NCI-H748 (cell line): ENCODE data around the gene PKHD1.

Experiments
- DNase-seq: peaks from one replicate; lab custom pipeline; 2025; ENCODE audit not compliant: unreplicated experiment; lab: John Stamatoyannopoulos, UW

PKHD1 gene

GRCh38 chr6:52087498-52087999, at the start of gene PKHD1:
TSS of gene PKHD1 (minus strand) at chr6:52087613. CDS start at chr6:52084933, 2,680 bp downstream.
- DNase-seq, result peak; percentile 32

GRCh38 chr6:52136934-52137467, 49.6 kb upstream of the PKHD1 start:
- no peak for DNase-seq

GRCh38 chr6:52136055-52136454, 48.6 kb upstream of the PKHD1 start:
- DNase-seq, result no peak

DNA sequence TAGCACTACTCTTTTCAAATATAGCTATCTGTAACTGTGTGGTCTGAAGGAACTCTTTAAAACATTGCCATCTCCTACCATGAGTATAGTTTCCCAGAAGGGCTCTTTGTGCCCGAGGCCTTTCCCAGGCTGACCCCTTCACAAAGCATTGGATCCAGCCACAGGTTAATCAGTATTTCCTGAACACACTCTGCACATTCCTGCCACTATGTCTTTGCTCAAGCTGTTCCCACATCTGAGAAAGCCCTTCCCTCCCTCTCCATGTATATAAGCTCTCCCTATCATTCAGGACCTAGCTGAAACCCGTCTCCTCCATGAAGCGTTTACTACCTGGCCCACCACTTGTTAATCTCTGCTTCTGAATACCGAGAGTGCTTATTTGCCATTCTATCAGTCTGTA, 47.8 kb upstream of the PKHD1 start:
- DNase-seq, result no peak

DNA sequence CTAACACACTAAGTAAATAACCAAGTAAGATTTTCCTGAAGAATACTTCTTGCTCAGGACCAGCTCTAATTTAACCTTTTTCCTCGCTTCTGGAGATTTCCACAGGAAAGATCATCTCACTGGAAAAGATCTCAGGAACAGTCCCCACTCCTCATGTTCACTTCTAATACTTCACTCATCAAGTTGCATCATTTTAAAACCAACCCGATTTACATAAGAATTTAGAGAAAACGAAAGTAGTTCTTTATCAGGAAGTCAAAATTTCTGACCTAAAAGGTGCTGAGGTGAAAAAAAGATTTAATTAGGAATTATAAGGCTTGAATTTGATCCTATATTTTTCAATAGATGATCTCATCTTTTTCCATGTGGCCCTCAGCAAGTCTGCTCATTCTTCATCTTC, 46.6 kb upstream of the PKHD1 start:
- DNase-seq, result no peak

DNA sequence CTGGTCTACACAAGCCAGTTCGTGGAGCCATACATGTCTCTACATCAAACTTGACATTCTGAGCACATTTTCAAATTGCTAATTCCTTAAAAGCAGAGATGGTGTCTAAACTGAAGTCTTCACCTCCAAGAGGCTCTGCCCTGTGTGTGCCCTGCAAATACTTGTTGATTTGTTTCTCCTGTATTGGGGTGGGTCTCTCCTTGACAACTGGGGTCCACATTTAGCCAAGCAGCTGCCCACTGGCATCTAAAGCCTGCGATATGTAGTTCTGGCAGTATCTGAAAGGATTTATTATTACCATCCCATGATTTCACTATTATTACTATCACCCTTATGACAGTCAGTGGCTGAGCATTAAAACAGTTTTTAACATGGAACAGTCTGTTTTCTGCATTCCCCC, 45.9 kb upstream of the PKHD1 start:
- no peak for DNase-seq

GRCh38 chr6:52132292-52132691, 44.9 kb upstream of the PKHD1 start:
- DNase-seq, result no peak

DNA sequence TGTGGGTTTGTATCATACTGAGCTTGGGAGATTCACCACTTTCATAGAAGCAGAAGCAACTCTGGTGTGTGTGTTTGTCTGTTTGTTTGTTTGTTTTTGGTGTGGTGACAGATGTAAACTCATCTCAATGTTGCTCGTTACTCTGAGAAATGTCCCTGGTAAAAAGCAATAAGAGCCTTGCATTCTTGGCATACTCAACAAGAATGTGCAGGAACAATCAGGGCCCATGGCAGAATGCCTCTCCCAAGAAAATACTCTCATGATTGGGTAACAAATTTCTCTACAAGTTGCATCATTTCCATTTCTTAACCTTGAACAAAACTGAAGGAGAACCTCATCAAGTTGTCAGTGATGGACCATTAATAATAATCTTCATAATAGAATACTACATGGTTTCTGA, 43.0 kb upstream of the PKHD1 start:
- DNase-seq, result no peak

- no peak for DNase-seq
Observed at GRCh38 chr6:52127957-52128356, 40.5 kb upstream of the PKHD1 start.

DNA sequence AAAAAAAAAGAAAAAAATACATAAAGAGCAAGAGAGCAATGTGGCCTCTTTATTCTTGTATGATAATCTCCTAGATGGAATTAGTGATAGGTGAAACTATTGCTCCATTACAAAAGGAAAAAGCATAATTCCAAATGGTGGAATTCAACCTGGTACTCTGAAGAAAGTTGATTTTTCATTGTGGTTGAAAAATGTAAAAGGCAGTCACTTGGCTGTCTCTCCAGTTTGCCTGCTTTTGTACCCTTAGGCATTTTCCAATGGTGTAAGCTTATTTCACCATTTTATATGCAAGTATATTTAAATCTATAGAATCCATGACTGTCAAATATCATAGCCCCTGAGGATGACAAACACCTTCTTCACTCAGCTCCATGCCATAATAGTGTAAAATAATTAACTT, 38.8 kb upstream of the PKHD1 start:
- DNase-seq, result no peak

DNA sequence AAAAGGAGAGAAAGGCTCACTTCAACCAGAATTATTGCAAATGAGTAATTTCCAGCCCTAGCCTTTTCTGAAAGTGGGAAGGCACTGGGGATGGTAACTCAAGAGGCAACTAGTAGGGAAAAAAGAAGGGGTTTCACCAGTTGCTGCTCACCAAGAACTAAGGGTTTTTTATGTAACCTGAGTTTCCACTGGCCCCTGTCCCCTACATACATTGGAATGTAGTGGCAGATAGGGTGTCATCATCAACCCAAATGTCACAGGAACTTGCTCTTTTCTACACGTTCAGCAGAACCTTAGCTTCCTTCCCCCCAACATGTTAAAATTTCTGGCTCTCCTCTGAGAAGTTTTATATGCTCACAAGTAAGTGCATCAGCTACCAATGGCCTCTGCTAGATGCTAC, 38.2 kb upstream of the PKHD1 start:
- no peak for DNase-seq

DNA sequence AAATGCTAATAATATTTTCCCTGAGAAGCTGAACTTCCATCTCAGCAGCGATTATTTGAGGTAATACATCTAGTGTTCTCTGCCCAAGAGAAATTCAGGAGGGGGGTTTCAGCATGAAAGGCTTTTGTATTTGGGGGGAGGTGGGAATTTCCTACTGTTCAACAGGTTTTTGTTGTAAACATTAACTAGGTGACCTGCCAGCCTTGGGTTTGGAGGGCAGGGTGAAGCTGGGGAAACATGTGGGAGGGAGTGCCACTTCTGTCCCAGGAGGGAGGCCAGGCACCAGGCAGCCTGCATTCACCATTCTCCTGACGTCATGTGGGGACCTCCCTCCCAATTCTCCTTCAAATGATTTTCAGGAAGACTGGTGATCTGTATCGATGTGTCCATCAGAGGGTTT, 37.7 kb upstream of the PKHD1 start:
- no peak for DNase-seq

DNA sequence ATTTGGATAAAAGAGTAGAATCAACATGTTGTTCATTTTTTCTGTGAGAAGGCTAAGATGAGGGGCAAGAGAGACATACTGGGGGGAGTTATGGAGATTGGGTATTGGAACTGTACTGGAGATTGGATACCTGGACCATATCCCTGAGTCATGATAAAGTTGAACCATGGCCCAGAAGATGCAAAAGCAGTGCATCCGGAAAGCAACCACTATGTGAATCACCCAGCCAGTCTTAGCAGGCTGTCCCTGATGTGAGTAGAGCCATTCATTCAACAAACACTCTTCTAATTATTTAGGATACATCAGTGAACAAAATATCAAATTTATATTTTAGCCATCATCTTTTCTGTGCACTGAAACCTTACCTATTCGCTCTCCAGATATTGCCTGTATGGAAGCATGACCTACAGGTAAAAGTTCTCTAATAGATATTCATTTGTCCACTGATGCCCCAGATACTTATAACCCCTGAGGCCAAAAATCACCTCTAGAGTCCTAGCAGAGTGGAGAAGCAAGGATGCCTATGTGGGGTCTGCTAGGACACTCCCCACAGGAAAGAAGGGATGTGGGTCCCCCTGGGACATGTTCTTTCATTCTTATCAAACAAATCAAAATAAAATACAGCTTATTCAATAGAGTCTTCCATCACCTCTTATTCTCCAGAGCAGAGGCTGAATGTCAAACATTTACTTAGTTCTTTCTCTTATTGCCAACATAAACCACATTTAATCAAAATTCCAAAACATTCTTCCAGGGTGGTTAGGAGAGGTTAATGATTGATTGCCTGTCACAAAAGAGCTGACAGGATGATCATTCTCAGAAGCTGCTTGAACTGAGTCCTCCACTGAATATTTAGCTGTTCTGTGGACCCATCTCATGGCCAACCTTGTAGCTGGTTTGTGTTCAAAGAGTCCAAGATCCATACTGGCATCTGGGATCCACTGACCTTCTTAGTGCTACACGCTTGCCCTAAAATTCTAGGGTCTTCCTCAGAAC, 37.0 kb upstream of the PKHD1 start:
- no peak for DNase-seq

GRCh38 chr6:52123251-52123650, 35.8 kb upstream of the PKHD1 start:
- no peak for DNase-seq

GRCh38 chr6:52117352-52117751, 29.9 kb upstream of the PKHD1 start:
- no peak for DNase-seq

DNA sequence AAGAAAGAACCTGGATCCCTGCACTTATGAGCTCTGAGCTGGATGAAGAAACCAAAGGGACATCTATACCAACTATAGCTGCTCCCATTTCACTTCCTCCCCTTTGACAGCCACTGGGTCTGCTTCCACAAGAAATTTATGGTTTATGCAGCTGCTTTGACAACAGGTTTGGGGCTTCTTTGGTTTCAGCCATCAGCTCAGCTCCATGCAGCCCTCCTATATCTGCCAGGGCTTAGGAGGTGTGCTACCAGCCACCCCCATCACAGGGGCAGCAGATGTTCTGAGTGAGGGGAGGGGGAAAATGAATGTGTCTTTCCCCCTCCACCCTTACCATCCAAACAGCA, 29.2 kb upstream of the PKHD1 start:
- no peak for DNase-seq

DNA sequence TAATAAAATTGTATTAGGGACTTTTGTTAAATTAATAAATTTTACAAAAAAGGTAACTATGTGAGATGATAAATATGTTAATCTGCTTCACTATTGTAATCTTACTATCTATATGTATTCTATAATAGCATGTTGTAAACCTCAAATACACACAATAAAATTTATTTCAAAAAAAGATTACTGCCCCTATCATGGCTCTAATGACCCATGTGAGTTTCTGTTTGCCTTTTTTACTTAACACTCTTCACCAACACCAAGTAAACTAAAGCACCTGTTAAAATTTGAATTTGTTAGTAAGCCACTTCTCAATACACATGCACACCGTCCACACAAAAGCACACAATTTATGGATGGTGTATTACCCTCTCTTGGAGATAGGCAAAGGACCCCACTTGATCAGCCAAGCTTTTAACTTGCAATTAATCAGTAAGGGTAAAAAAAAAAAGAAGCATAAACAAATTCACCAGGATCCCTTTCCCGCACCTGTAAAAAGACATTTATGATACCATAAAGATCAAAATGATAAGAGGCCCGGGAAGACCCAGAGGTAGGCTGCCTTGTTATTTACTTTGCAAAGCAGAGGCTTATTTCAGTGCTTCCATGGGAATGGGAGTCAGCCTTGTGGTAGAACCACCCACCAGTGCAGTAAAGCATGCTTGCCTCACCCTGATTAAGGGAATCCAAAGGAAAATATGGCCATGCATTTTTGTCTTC, 28.6 kb upstream of the PKHD1 start:
- DNase-seq, result no peak

- no peak for DNase-seq
Observed at GRCh38 chr6:52115145-52115741, 27.8 kb upstream of the PKHD1 start.

GRCh38 chr6:52109171-52109571, 21.8 kb upstream of the PKHD1 start:
- DNase-seq, result no peak

- no peak for DNase-seq
Observed at GRCh38 chr6:52108128-52108527, 20.7 kb upstream of the PKHD1 start.

GRCh38 chr6:52106994-52107393, 19.6 kb upstream of the PKHD1 start:
- DNase-seq, result no peak
